HEK293 (cell line): Measurements from ENCODE around the gene SORCS3.

Source experiments
- ATF2 ChIP-seq: fragments of 450-650 bp; formaldehyde crosslinking; IDR thresholded peaks from 2 replicates; pipeline ENCODE4 v1.5.1; 2016; ENCODE audit warnings: missing biosample characterization, missing genetic modification characterization, low read depth
- CTCF ChIP-seq: fragments of 450-650 bp; formaldehyde crosslinking; IDR thresholded peaks from 2 replicates; pipeline ENCODE4 v1.5.1; 2016; ENCODE audit warnings: missing biosample characterization, missing genetic modification characterization
- PRDM2 ChIP-seq: fragments of 450-650 bp; formaldehyde crosslinking; IDR thresholded peaks from 2 replicates; pipeline ENCODE4 v1.5.1; 2016; ENCODE audit warnings: missing biosample characterization, missing genetic modification characterization, borderline replicate concordance
- REST ChIP-seq: fragments of 450-650 bp; formaldehyde crosslinking; IDR thresholded peaks from 2 replicates; pipeline ENCODE4 v1.5.1; 2016; ENCODE audit warnings: missing biosample characterization, missing genetic modification characterization
- SP2 ChIP-seq: fragments of 450-650 bp; formaldehyde crosslinking; IDR thresholded peaks from 2 replicates; pipeline ENCODE4 v1.5.1; 2016; ENCODE audit warnings: missing biosample characterization, missing genetic modification characterization
- TCF7L2 ChIP-seq: IDR thresholded peaks from 2 replicates; pipeline ENCODE4 v1.6.1; 2011; ENCODE audit warnings: low read depth, mild to moderate bottlenecking, inconsistent platforms, low read length, moderate library complexity, borderline replicate concordance
- ZNF274 ChIP-seq, 2 experiments: fragments of 200-500 bp in 1 of 2; fragments of 450-650 bp in 1 of 2; sonication (Bioruptor generic) in 1 of 2; formaldehyde crosslinking in 1 of 2; IDR thresholded peaks; 2 replicates each; pipeline versions ENCODE4 v1.5.1 to v1.6.1; 2014 to 2016; ENCODE audit warnings: borderline replicate concordance in 1 of 2, inconsistent platforms in 1 of 2, low read length in 1 of 2, missing biosample characterization in 1 of 2, missing genetic modification characterization in 1 of 2
- ZNF280C ChIP-seq: fragments of 450-650 bp; formaldehyde crosslinking; IDR thresholded peaks from 2 replicates; pipeline ENCODE4 v1.5.1; 2016; ENCODE audit warnings: missing biosample characterization, missing genetic modification characterization
- ZNF416 ChIP-seq: fragments of 450-650 bp; formaldehyde crosslinking; IDR thresholded peaks from 2 replicates; pipeline ENCODE4 v1.5.1; 2016; ENCODE audit warnings: missing biosample characterization, missing genetic modification characterization
- ZNF426 ChIP-seq: fragments of 450-650 bp; formaldehyde crosslinking; IDR thresholded peaks from 2 replicates; pipeline ENCODE4 v1.5.1; 2017; ENCODE audit warnings: missing biosample characterization, missing genetic modification characterization, mild to moderate bottlenecking, inconsistent platforms, moderate library complexity
- ZNF555 ChIP-seq: fragments of 450-650 bp; formaldehyde crosslinking; conservative IDR thresholded peaks from 2 replicates; pipeline ENCODE4 v1.5.1; 2017; ENCODE audit warnings: missing biosample characterization, mild to moderate bottlenecking, missing genetic modification characterization, inconsistent platforms
- ZNF677 ChIP-seq: fragments of 450-650 bp; IDR thresholded peaks from 2 replicates; pipeline ENCODE4 v1.5.0; 2018; ENCODE audit warnings: missing biosample characterization, mild to moderate bottlenecking, missing genetic modification characterization, moderate library complexity
- ZNF777 ChIP-seq: fragments of 450-650 bp; formaldehyde crosslinking; IDR thresholded peaks from 2 replicates; pipeline ENCODE4 v1.5.1; 2017; ENCODE audit warnings: missing biosample characterization, missing genetic modification characterization, borderline replicate concordance
- ZNF785 ChIP-seq: fragments of 450-650 bp; formaldehyde crosslinking; IDR thresholded peaks from 2 replicates; pipeline ENCODE4 v1.5.1; 2016; ENCODE audit warnings: missing biosample characterization, missing genetic modification characterization

GRCh38 chr10:104622175-104622574, 18.9 kb upstream of the SORCS3 start:
- TF ChIP-seq CTCF (tag by site-specific recombination), result no peak
- TF ChIP-seq ZNF426, result no peak
- TF ChIP-seq ZNF785 (tag by site-specific recombination), result no peak
- TF ChIP-seq ZNF555 (tag by site-specific recombination), result no peak
- TF ChIP-seq SP2 (tag by site-specific recombination), result no peak
- no peak for TF ChIP-seq TCF7L2
- TF ChIP-seq ZNF677 (tag by site-specific recombination), result no peak
- no peak for TF ChIP-seq ZNF777
- TF ChIP-seq ZNF274 (IDR thresholded peaks at IDR 0.05; ENCODE audit: low read length), result no peak
- TF ChIP-seq ZNF274 (tag by site-specific recombination; IDR thresholded peaks at IDR 0.05; ENCODE audit: borderline replicate concordance), result no peak
- TF ChIP-seq REST (tag by site-specific recombination), result no peak
- TF ChIP-seq ATF2 (tag by site-specific recombination), result no peak
- TF ChIP-seq ZNF280C (tag by site-specific recombination), result no peak
- TF ChIP-seq ZNF416 (tag by site-specific recombination), result no peak
- TF ChIP-seq PRDM2 (tag by site-specific recombination), result no peak
